ENCODE results near the gene ASCL5. TPM values are rescaled to one million over a fixed set of nuclear protein-coding genes. Genes with fewer than 3 reads are reported as not detected.

The ASCL5 gene
- polyA plus RNA-seq, 3 donors = not detected

GRCh38 chr1:201140941-201141260 is 13.9 kb upstream of the ASCL5 start:
- Histone ChIP-seq H3K4me3 (replicated peaks in 1 of 3; ENCODE audit: low read depth in 2 of 3, low read length in 3 of 3) (no peak overlapping the region), H4K20me1 (ENCODE audit: insufficient read depth, low read length) (no peaks in the 10 kb centered on the region), H2AFZ (ENCODE audit: insufficient read depth, low read depth, low read length, poor library complexity, severe bottlenecking) (no peak overlapping the region), H3K27me3 (ENCODE audit: control insufficient read depth in 2 of 2, insufficient read depth in 2 of 2, low read length in 2 of 2) (no peaks in the 10 kb centered on the region), H3K79me2 (ENCODE audit: insufficient read depth, low read length) (no peaks in the 10 kb centered on the region), H3K9ac (ENCODE audit: insufficient read depth, low read length, poor library complexity, severe bottlenecking) (no peak overlapping the region), H3K36me3 (replicated peaks in 1 of 2; ENCODE audit: control insufficient read depth in 1 of 2, insufficient read depth in 2 of 2, low read length in 2 of 2) (peaks cover 65 to 87% of the 10 kb centered on the region in 2 donors), H3K27ac (ENCODE audit: low read depth in 1 of 2, low read length in 2 of 2) (no peak overlapping the region), H3K4me2 (replicated peaks; ENCODE audit: extremely low read depth, low read length, poor library complexity, severe bottlenecking) (no peak overlapping the region), H3K4me1 (ENCODE audit: control insufficient read depth in 1 of 2, insufficient read depth in 2 of 2, low read length in 2 of 2) (no peaks in the 10 kb centered on the region), H3K9me3 (replicated peaks in 1 of 2; ENCODE audit: control insufficient read depth in 1 of 2, insufficient read depth in 1 of 2, low read length in 2 of 2) (no peaks in the 10 kb centered on the region)
- H3K4me3 Mint-ChIP-seq = no peak overlapping the region
- peaks cover 0 to 3% (median 0%) of the 10 kb centered on the region in 3 donors for H3K27me3 Mint-ChIP-seq (ENCODE audit: low read depth in 3 of 3)
- 91% methylated on average over 8 of the region's 8 CpGs for WGBS (ENCODE audit: insufficient coverage)
- no peaks in the 10 kb centered on the region for H3K9me3 Mint-ChIP-seq
- peaks cover 65 to 87% of the 10 kb centered on the region in 2 donors for H3K36me3 Mint-ChIP-seq
- H3K27ac Mint-ChIP-seq = peak overlapping the region in 1 of 7 donors; percentile 21
- TF ChIP-seq CTCF (IDR thresholded peaks at IDR 0.05) = no peak
- no peak for DNase-seq
- intact Hi-C loops (cut with micrococcal nuclease) = no loop called here
- no peaks in the 10 kb centered on the region for H3K4me1 Mint-ChIP-seq

GRCh38 chr1:201140235-201140940 is 13.4 kb upstream of the ASCL5 start:
- no peak for TF ChIP-seq CTCF (IDR thresholded peaks at IDR 0.05)
- Mint-ChIP-seq H3K27me3 (ENCODE audit: low read depth in 3 of 3) (peaks cover 0 to 3% (median 0%) of the 10 kb centered on the region in 3 donors), H3K27ac (peak overlapping the region in 1 of 7 donors; percentile 21), H3K36me3 (peaks cover 65 to 87% of the 10 kb centered on the region in 2 donors), H3K4me1 (no peaks in the 10 kb centered on the region), H3K4me3 (no peak overlapping the region), H3K9me3 (no peaks in the 10 kb centered on the region)
- H3K9ac ChIP-seq (ENCODE audit: insufficient read depth, low read length, poor library complexity, severe bottlenecking) = no peak overlapping the region
- H3K79me2 ChIP-seq (ENCODE audit: insufficient read depth, low read length) = no peaks in the 10 kb centered on the region
- H2AFZ ChIP-seq (ENCODE audit: insufficient read depth, low read depth, low read length, poor library complexity, severe bottlenecking) = no peak overlapping the region
- H3K4me1 ChIP-seq (ENCODE audit: control insufficient read depth in 1 of 2, insufficient read depth in 2 of 2, low read length in 2 of 2) = no peaks in the 10 kb centered on the region
- no peak overlapping the region for H3K4me2 ChIP-seq (replicated peaks; ENCODE audit: extremely low read depth, low read length, poor library complexity, severe bottlenecking)
- no peak for DNase-seq
- no peak overlapping the region for H3K4me3 ChIP-seq (replicated peaks in 1 of 3; ENCODE audit: low read depth in 2 of 3, low read length in 3 of 3)
- H4K20me1 ChIP-seq (ENCODE audit: insufficient read depth, low read length) = no peaks in the 10 kb centered on the region
- H3K27ac ChIP-seq (ENCODE audit: low read depth in 1 of 2, low read length in 2 of 2) = no peak overlapping the region
- no peaks in the 10 kb centered on the region for H3K27me3 ChIP-seq (ENCODE audit: control insufficient read depth in 2 of 2, insufficient read depth in 2 of 2, low read length in 2 of 2)
- H3K9me3 ChIP-seq (replicated peaks in 1 of 2; ENCODE audit: control insufficient read depth in 1 of 2, insufficient read depth in 1 of 2, low read length in 2 of 2) = no peaks in the 10 kb centered on the region
- H3K36me3 ChIP-seq (replicated peaks in 1 of 2; ENCODE audit: control insufficient read depth in 1 of 2, insufficient read depth in 2 of 2, low read length in 2 of 2) = peaks cover 65 to 85% of the 10 kb centered on the region in 2 donors
- WGBS (ENCODE audit: insufficient coverage) = 82% methylated on average over 7 of the region's 10 CpGs
- intact Hi-C loops (cut with micrococcal nuclease) = no loop called here

All from CD14-positive monocyte (primary cell).